ENCODE results near the gene NIPBL. TPM values are rescaled to one million over a fixed set of nuclear protein-coding genes. Genes with fewer than 3 reads are reported as not detected.

Gene NIPBL
- total RNA-seq, 1 donor from 2014 or later, result 67.9 TPM

DNA sequence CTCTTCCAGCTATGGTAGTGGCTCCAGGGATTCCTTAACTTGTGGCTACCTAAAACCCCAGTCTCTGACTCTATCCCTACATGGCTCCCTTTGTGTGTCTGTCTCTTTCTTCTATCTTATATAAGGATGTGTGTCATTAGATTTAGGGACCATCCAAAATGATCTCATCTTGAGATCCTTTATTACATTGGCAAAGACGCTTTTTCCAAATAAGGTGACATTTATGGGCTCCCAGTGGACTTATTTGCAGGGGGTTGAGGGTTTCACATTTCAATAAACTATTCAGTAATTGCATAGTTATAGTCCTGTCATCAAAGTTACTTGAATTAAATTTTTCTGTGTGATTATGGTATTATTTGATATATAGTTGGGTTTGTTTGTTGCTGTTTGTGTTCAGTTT, 59.2 kb downstream of the NIPBL start:
- H2AFZ ChIP-seq (replicated peaks), result no peak overlapping the region
- no peak overlapping the region for H3K9ac ChIP-seq
- H3K4me3 ChIP-seq, result no peak overlapping the region
- no peak overlapping the region for H3K27ac ChIP-seq
- TF ChIP-seq, protein P1, sequence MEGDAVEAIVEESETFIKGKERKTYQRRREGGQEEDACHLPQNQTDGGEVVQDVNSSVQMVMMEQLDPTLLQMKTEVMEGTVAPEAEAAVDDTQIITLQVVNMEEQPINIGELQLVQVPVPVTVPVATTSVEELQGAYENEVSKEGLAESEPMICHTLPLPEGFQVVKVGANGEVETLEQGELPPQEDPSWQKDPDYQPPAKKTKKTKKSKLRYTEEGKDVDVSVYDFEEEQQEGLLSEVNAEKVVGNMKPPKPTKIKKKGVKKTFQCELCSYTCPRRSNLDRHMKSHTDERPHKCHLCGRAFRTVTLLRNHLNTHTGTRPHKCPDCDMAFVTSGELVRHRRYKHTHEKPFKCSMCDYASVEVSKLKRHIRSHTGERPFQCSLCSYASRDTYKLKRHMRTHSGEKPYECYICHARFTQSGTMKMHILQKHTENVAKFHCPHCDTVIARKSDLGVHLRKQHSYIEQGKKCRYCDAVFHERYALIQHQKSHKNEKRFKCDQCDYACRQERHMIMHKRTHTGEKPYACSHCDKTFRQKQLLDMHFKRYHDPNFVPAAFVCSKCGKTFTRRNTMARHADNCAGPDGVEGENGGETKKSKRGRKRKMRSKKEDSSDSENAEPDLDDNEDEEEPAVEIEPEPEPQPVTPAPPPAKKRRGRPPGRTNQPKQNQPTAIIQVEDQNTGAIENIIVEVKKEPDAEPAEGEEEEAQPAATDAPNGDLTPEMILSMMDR (IDR thresholded peaks at IDR 0.05), result no peak
- TF ChIP-seq EZH2phosphoT487 (IDR thresholded peaks at IDR 0.05) (no peak), EZH2 (IDR thresholded peaks at IDR 0.05) (no peak)
- peaks cover 98% of the 10 kb centered on the region for H4K20me1 ChIP-seq (ENCODE audit: low read depth)
- Mint-ChIP-seq H3K9me3 (peaks cover 25% of the 10 kb centered on the region), H3K36me3 (peaks cover 40% of the 10 kb centered on the region), H3K27ac (no peak overlapping the region), H3K4me3 (no peak overlapping the region), H3K4me1 (no peaks in the 10 kb centered on the region), H3K27me3 (ENCODE audit: insufficient read depth, low read depth) (peaks cover 2% of the 10 kb centered on the region)
- H3F3A ChIP-seq (ENCODE audit: low read depth), result no peaks in the 10 kb centered on the region
- H3K4me1 ChIP-seq, result peaks cover 17% of the 10 kb centered on the region
- H3K36me3 ChIP-seq, result no peaks in the 10 kb centered on the region
- no peak overlapping the region for H3K4me2 ChIP-seq
- no peaks in the 10 kb centered on the region for H3K9me3 ChIP-seq (ENCODE audit: low read depth)
- H3K79me2 ChIP-seq (ENCODE audit: low read depth), result peaks cover 100% of the 10 kb centered on the region
- DNase-seq (ENCODE audit: low spot score), result no peak
- H3K27me3 ChIP-seq, result no peaks in the 10 kb centered on the region

DNA sequence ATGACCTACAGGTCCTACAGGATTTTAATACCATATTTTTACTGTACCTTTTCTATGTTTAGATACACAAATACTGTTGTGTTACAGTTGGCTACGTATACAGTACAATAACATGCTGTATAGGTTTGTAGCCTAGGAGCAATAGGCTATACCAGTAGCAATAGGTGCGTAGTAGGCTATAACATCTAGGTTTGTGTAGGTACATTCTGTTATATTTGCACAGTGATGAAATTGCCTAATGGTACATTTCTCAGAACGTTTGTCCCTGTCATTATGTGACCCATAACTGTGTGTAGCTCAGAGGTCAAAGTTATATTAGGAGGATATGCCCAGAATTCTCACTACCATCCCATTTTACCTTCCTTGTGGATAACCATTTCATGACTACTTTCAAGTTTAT, 59.7 kb downstream of the NIPBL start:
- Histone ChIP-seq H4K20me1 (ENCODE audit: low read depth) (peaks cover 97% of the 10 kb centered on the region), H3K36me3 (no peaks in the 10 kb centered on the region), H3K4me3 (no peak overlapping the region), H3K27ac (no peak overlapping the region), H3K9me3 (ENCODE audit: low read depth) (no peaks in the 10 kb centered on the region), H3K4me2 (no peak overlapping the region), H3K79me2 (ENCODE audit: low read depth) (peaks cover 100% of the 10 kb centered on the region), H3K27me3 (no peaks in the 10 kb centered on the region), H3K9ac (no peak overlapping the region), H2AFZ (replicated peaks) (no peak overlapping the region), H3K4me1 (peaks cover 17% of the 10 kb centered on the region), H3F3A (ENCODE audit: low read depth) (no peaks in the 10 kb centered on the region)
- H3K4me3 Mint-ChIP-seq, result no peak overlapping the region
- no peak overlapping the region for H3K27ac Mint-ChIP-seq
- TF ChIP-seq EZH2phosphoT487 (IDR thresholded peaks at IDR 0.05) (no peak), EZH2 (IDR thresholded peaks at IDR 0.05) (no peak)
- TF ChIP-seq, protein P1 (IDR thresholded peaks at IDR 0.05), result no peak
- peaks cover 39% of the 10 kb centered on the region for H3K36me3 Mint-ChIP-seq
- no peaks in the 10 kb centered on the region for H3K4me1 Mint-ChIP-seq
- peaks cover 2% of the 10 kb centered on the region for H3K27me3 Mint-ChIP-seq (ENCODE audit: insufficient read depth, low read depth)
- H3K9me3 Mint-ChIP-seq, result peaks cover 20% of the 10 kb centered on the region
- DNase-seq (ENCODE audit: low spot score), result no peak

DNA sequence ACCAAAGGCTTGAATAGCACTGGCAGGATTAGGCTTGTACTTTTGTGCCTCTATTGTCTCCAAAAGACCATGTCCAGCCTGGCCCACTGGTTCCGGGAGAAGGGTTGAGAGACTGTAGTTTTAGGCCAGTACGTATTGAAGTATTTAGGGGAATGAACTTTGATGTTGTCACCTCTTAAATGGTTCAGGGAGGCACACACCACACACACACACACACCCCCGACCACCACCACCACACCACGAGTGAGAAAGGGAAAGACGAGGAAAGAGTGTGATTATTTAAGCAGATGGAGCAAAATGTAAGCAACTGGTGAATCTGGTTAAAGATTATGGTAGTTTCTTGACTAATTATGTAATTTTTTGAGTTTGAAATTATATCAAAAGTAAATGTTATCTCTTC, 61.6 kb downstream of the NIPBL start:
- peaks cover 2% of the 10 kb centered on the region for H3F3A ChIP-seq (ENCODE audit: low read depth)
- H4K20me1 ChIP-seq (ENCODE audit: low read depth), result peaks cover 91% of the 10 kb centered on the region

More for the DNA sequence above, 61.6 kb downstream of the NIPBL start:
- Mint-ChIP-seq H3K9me3 (peaks cover 9% of the 10 kb centered on the region), H3K27ac (no peak overlapping the region), H3K27me3 (ENCODE audit: insufficient read depth, low read depth) (peaks cover 2% of the 10 kb centered on the region), H3K4me3 (no peak overlapping the region), H3K36me3 (peaks cover 30% of the 10 kb centered on the region), H3K4me1 (no peaks in the 10 kb centered on the region)
- TF ChIP-seq EZH2phosphoT487 (IDR thresholded peaks at IDR 0.05), result no peak
- no peak for TF ChIP-seq EZH2 (IDR thresholded peaks at IDR 0.05)
- TF ChIP-seq, protein P1 (IDR thresholded peaks at IDR 0.05), result no peak
- Histone ChIP-seq H3K9ac (no peak overlapping the region), H3K4me2 (peak overlapping the region; percentile 16), H3K27ac (no peak overlapping the region), H3K27me3 (no peaks in the 10 kb centered on the region), H2AFZ (replicated peaks) (no peak overlapping the region), H3K4me1 (peaks cover 17% of the 10 kb centered on the region), H3K79me2 (ENCODE audit: low read depth) (peaks cover 100% of the 10 kb centered on the region), H3K4me3 (no peak overlapping the region), H3K9me3 (ENCODE audit: low read depth) (no peaks in the 10 kb centered on the region), H3K36me3 (no peaks in the 10 kb centered on the region)
- DNase-seq (ENCODE audit: low spot score), result peak; percentile 55
